IMR-90 (cell line): ENCODE measurements around the gene ITSN1.
"Not testable (repeated sequence)": the region's sequence is repeated elsewhere in the genome, so short reads cannot be mapped to it uniquely, and the experiment has no call there.

Experiments used
- CTCF ChIP-seq: conservative IDR thresholded peaks from 2 replicates; pipeline ENCODE4 v1.5.1; 2012; ENCODE audit warnings: mild to moderate bottlenecking, low read depth, low read length, improper control_type of control experiment
- FOS ChIP-seq: fragments of 150-350 bp; IDR thresholded peaks from 2 replicates; pipeline ENCODE4 v1.6.1; 2016; ENCODE audit warnings: low read depth, low read length
- POLR2A ChIP-seq: IDR thresholded peaks from 2 replicates; pipeline ENCODE4 v1.6.1; 2012; ENCODE audit warnings: mild to moderate bottlenecking, low read depth, low read length
- RAD21 ChIP-seq: IDR thresholded peaks from 2 replicates; pipeline ENCODE4 v1.6.1; 2012; ENCODE audit warnings: low read length, improper control_type of control experiment
- RCOR1 ChIP-seq: IDR thresholded peaks from 2 replicates; pipeline ENCODE4 v1.6.1; 2012; ENCODE audit warnings: mild to moderate bottlenecking, low read length, improper control_type of control experiment; ENCODE audit not compliant: insufficient replicate concordance

- not testable (repeated sequence) for TF ChIP-seq RAD21, FOS, CTCF, RCOR1, POLR2A
Measured at GRCh38 chr21:33926248-33926647, 283.9 kb downstream of the ITSN1 start.
